Fibroblast of villous mesenchyme (primary cell): ENCODE measurements around the gene HMGCL. TPM values are rescaled to one million over a fixed set of nuclear protein-coding genes. Genes with fewer than 3 reads are reported as not detected.
A peak's percentile ranks its signal among the peaks of the same experiment; 100 is the strongest.

ENCODE experiments used
- DNase-seq: peaks from one replicate; pipeline ENCODE4 v3.0.0-alpha.2; 2010; ENCODE audit warnings: low read depth
- H3K4me3 ChIP-seq: 2 replicates; pipeline ENCODE4 v1.5.1; 2011; ENCODE audit warnings: low read depth, mild to moderate bottlenecking, low read length
- CTCF ChIP-seq: IDR thresholded peaks from 2 replicates; pipeline ENCODE4 v1.5.1; 2012; ENCODE audit warnings: low read depth, mild to moderate bottlenecking, low read length; ENCODE audit not compliant: insufficient read depth
- total RNA-seq: library from RNA; depleted of rRNA; stranded (reverse); fragments of >200 nt; gene quantifications from 2 replicates; pipeline ENCODE4 v1.2.3, GENCODE V29; 2012

Gene HMGCL
- total RNA-seq, 1 donor: 37.1 TPM

DNA sequence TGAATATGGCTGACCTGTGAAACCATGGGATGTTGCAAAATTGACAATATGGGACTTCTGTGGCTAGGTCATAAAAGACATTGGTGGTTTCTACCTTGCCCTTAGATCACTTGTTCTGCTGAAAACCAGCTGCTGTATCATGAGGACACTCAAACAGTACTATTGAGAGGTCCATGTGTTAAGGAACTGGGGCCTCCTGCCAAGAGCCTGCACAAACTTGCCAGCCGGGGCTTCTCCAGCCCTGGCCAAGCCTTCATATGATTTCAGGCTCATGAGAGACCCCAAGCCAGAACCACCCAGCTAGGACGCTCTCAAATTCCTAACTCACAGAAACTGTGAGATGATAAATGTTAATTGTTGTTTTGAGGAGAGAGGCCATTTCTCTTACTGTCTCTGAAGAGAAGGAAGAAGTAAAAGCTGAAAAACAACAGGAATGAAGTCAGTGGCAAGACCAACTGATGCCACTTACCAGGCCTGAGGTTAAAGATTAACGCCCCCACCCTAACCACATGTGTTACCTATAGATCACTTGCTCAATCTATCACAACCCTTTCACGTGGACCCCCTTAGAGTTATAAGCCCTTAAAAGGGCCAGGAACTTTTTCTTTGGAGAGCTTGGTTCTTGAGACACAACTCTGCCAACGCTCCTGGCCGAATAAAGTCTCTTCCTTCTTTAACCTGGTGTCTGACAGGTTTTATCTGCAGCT, 50.9 kb downstream of the HMGCL start:
- H3K4me3 ChIP-seq: no peak overlapping the region
- DNase-seq: no peak
- no peak for TF ChIP-seq CTCF

DNA sequence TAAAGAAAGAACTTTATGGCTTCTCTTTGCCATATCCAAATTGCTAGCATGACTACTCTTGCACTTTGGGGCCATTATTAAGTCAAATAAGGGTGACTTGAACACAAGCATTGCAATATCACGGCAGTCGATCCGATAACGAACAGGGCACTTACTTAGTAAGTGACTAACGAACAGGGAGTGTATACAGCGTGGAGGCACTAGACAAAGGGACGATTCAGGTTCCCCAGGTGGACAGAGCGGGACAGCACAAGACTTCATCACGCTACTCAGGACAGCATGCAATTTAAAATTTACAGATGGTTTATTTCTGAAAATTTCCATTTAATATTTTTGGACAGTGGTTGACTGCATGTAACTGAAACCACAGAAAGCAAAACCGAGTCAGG, 52.4 kb downstream of the HMGCL start:
- TF ChIP-seq CTCF: no peak
- no peak overlapping the region for H3K4me3 ChIP-seq
- no peak for DNase-seq

- peak; percentile 79 for DNase-seq
- TF ChIP-seq CTCF: peak; percentile 99
- no peak overlapping the region for H3K4me3 ChIP-seq
Observed at GRCh38 chr1:23772049-23772853, 53.0 kb downstream of the HMGCL start.

GRCh38 chr1:23768733-23769132, 56.5 kb downstream of the HMGCL start:
- TF ChIP-seq CTCF: no peak
- no peak for DNase-seq
- H3K4me3 ChIP-seq: no peak overlapping the region

DNA sequence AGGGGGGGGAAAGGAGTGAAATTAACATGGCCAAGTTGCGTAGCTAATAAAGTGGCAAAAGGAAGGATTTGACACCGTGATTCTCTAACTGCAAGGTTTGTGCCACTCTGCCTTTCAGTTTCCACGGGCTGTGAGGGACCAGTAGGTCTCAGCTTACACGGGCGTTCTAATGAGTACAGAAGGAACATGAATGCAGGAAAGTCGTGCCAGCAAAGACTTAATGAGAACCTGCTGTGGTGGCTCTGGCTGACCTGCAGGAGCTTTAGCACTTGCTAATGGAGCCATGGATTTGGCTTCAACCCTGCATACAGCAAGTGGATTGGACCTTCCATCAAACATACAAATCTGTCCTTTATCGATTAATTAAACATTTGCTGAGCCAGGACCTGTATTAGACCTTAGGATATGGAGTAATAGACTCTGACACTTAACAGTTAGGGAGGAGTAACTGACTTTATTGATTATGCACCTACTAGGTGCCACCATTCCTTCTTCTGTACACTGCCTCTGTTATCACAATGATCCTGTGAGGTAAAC, 62.1 kb downstream of the HMGCL start:
- no peak overlapping the region for H3K4me3 ChIP-seq

DNA sequence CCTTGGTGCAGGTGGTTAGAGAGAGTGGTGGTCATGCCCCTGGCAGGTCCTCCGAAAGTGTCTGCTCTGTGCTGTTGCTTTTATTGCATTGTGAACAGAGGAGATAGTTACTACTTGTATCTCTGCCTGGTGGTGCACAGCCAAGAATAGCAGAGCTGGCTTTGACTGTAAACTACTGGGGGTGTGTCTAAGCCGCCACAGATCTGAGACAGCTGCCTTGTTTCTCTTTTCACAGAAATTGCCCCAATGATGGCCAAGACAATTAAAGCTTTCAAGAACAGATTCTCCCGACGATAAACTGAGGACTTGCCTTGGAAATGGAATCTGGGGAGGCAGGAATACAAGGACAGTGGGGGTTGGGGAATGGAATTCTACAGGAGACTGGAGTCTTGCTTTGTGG, 66.0 kb downstream of the HMGCL start:
- no peak for DNase-seq
- no peak overlapping the region for H3K4me3 ChIP-seq
- TF ChIP-seq CTCF: no peak

More for the DNA sequence above, 62.1 kb downstream of the HMGCL start:
- DNase-seq: no peak
- TF ChIP-seq CTCF: no peak
